HL-60 (cell line): ENCODE data around the gene DGKH.

Experiments used
- CTCF ChIP-seq: IDR thresholded peaks from one replicate; pipeline ENCODE4 v1.5.1; 2011; ENCODE audit warnings: low read length, control low read depth, inconsistent platforms; ENCODE audit not compliant: insufficient read depth
- GABPA ChIP-seq: IDR thresholded peaks from 2 replicates; pipeline ENCODE4 v1.6.1; 2012; ENCODE audit warnings: low read depth
- POLR2AphosphoS5 ChIP-seq: IDR thresholded peaks from 2 replicates; pipeline ENCODE4 v1.6.1; 2012; ENCODE audit warnings: low read depth

GRCh38 chr13:42228527-42228926 is 180.1 kb downstream of the DGKH start:
- TF ChIP-seq CTCF (no peak), POLR2AphosphoS5 (no peak), GABPA (no peak)
